ENCODE measurements around the gene TTC28. TPM values are rescaled to one million over a fixed set of nuclear protein-coding genes. Genes with fewer than 3 reads are reported as not detected.

Gene TTC28
- total RNA-seq, 1 experiment from 2014 or later = 0.24 TPM

- DNase-seq (ENCODE audit: low read depth) = no peak
Measured at GRCh38 chr22:28013611-28014010, 666.0 kb downstream of the TTC28 start.

GRCh38 chr22:28012832-28013460 is 666.7 kb downstream of the TTC28 start:
- DNase-seq (ENCODE audit: low read depth) = no peak

- DNase-seq (ENCODE audit: low read depth) = peak; percentile 69
Measured at GRCh38 chr22:28009272-28009827, 670.3 kb downstream of the TTC28 start.

DNA sequence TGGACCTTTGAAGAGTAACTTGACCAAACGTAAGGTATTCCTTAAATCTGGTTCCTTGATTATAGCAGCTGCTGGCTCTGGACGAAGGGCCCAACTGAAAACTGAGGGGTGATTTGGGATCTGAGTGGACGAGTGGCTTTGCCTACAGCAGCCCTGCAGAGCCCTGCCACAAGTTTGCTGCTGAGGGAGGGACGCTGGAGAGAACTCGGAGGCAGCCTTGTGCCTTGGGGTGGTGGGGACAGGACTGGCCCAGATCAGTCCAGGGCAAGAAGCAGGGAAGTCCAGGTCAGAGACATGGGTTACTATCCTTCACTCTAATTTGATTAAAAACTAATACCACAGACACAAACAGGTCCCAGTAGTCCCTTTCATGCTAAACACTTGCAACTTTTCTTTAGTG is 671.0 kb downstream of the TTC28 start:
- DNase-seq (ENCODE audit: low read depth) = no peak

DNA sequence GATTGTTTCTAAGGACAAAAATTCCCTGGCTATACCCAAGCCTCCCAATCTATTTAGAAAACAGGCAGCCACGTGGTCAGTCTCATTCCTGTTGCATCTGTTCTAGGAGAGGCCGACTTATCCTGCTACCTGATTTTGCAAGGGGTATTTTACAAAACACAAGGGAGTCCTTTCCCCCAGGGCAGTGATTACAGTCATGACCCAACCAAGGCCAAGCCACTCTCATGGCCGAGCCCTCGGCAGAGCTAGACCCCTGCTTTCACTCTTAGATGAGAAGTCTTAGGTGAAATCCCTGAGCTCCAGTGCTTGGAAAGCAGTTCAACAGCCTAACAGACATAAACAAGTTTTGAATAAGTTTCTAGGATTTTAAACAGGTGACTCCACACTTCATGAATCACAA is 671.6 kb downstream of the TTC28 start:
- DNase-seq (ENCODE audit: low read depth) = no peak

DNA sequence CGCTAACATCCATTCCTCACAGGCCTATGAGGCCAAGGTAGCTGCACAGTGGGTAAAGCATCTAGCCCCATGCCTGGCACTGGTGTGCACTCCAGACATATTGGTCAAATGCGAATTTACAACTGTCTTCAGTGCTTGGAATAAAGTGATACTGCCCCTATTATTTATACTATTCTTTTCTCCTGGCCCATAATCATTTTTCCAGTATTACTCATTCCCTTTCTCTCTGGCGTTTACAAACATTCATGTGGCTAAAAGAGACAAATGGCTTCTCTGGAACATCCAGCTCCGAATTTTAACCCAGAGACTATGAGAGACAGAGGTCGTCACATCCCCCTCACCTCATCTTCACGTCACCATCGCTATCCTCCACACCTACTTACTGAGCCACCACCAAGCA is 673.4 kb downstream of the TTC28 start:
- no peak for DNase-seq (ENCODE audit: low read depth)

DNA sequence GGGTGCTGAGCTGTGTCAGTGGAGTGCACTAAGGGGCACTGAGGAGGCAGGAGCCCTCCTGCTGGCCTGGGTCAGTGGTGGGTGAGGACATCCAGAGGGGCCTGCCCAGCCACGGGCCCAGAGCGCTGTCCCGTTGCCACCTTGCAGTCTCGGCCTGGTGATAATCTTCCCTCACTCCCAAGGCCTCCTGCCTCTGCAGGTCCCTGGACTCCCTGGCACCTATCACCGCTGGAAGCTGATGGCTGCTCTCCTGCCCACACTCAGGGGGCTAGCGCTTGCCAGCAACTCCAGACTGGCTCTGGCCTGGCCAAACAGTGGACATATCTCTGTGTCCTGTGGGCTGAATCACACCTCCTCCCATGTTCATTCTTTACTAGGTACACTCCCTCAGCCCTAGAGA is 674.1 kb downstream of the TTC28 start:
- no peak for DNase-seq (ENCODE audit: low read depth)

DNA sequence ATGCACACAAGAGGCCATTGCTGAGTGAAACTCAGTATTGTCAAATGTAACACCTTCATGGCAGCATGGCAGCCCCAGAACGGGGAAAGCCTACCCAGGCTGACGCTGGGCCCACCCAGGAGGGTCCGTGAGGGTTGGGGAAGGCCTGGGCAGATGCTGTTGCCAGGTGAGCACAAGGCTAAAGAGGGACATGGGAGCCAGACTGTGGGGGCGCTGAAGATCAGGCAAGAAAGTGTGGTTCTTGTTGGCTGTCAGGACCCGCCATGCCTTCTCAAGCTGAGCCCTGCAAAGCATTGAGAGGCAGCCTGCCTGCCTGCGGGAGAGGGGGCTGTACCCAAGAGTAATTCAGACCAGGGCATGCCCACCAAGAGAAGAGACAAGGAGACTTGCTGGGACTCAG is 675.6 kb downstream of the TTC28 start:
- DNase-seq (ENCODE audit: low read depth) = no peak

- no peak for DNase-seq (ENCODE audit: low read depth)
Measured at GRCh38 chr22:28002863-28003565, 676.6 kb downstream of the TTC28 start.

DNA sequence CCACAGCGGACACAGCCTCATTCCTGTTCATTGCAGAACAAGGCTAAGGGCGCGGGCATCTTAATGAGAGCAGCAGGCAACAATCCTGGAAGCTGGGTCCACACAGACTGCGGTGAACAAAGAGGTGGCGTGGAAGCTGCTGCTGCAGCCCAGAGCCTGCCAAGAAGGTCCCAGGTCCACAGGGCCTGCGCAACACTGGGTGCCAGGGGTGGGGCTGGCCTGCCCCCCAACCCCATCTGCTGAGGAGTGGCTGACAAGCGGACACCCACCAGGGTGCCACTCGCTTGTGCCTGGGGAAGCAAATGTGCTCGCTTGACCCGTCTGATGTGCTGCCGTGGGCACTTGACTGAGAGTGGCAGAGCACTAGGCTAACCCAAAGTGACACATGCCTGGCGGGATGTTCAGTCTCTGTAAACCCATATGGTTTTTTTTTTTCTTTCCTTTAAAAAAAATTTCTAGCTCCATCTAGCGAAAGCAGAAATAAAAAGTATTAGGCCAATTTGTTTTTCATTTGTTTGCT is 677.4 kb downstream of the TTC28 start:
- DNase-seq (ENCODE audit: low read depth) = peak; percentile 38

DNA sequence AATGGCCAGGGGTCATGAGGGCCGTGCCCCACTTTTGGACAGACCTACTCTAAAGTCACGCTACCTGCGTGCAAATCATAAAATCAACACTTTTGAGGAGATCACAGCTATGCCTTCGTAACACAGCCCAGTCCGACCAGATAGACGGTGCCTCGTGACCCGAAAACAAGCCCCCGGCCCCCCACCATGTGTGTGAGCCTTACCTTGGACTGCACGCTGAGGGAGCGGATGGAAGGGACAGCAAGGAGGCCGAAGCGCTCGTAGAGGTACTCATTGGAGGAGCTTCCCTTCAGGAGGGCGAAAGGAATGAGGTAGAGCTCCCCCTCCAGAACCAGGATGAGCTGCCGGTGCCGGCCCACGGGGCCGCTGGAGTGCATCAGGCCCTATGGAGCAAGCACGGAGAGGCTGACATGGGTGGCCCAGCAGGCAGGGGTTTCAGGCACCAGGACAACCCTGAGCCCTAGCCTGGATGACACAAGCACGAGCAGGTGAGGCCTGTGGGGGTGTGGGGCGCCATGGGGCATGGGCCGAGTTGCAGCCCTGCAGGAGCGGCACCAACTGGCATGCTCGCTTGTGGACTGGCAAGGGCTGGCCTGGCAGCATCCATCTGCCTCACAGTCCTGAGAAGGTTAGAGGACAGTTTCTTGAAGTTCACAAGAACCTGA is 678.3 kb downstream of the TTC28 start:
- no peak for DNase-seq (ENCODE audit: low read depth)

- DNase-seq (ENCODE audit: low read depth) = no peak
Measured at GRCh38 chr22:28000361-28000760, 679.3 kb downstream of the TTC28 start.

- DNase-seq (ENCODE audit: low read depth) = no peak
Measured at GRCh38 chr22:27999876-28000275, 679.8 kb downstream of the TTC28 start.

- DNase-seq (ENCODE audit: low read depth) = no peak
Measured at GRCh38 chr22:27998511-27999410, 680.9 kb downstream of the TTC28 start.

GRCh38 chr22:27997538-27997937 is 682.1 kb downstream of the TTC28 start:
- no peak for DNase-seq (ENCODE audit: low read depth)

DNA sequence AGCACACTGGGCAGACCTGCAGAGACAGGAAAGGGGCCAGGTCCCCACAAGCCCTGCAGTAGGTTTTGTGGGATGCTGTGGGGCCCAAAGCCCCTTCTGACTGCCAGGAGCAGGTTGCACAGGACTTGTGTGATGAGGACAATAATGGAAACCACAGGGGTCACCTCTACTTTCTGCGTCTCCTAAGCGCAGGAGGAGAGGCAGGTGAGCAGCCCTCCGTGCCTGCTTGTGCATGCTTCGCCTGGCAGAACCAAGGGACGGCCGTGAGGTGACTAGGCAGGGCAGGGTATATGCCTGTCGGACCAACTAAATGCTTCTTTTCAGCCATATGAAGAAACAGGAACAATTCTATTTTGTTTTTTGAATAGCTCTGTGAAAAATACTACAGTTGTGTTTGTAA is 682.7 kb downstream of the TTC28 start:
- no peak for DNase-seq (ENCODE audit: low read depth)

DNA sequence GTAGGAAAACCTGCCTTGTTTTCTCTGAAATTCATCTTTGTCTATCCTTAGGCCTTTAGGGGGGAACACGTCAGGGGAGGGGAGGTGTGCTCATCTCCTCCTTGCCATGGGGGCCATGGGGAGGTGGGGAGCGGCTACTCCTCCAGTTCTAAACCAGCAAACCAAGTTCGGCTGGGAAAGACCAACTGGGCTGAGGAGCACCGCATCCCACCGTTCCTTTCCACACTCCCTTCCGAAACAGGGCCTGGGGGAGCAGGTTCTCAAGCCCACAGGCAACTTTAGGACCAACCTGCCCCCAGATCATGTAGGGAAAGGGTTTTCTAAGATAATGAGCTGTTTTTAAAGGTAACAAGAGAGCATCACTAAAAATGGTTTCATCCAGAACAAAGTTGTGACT is 683.1 kb downstream of the TTC28 start:
- DNase-seq (ENCODE audit: low read depth) = no peak

DNA sequence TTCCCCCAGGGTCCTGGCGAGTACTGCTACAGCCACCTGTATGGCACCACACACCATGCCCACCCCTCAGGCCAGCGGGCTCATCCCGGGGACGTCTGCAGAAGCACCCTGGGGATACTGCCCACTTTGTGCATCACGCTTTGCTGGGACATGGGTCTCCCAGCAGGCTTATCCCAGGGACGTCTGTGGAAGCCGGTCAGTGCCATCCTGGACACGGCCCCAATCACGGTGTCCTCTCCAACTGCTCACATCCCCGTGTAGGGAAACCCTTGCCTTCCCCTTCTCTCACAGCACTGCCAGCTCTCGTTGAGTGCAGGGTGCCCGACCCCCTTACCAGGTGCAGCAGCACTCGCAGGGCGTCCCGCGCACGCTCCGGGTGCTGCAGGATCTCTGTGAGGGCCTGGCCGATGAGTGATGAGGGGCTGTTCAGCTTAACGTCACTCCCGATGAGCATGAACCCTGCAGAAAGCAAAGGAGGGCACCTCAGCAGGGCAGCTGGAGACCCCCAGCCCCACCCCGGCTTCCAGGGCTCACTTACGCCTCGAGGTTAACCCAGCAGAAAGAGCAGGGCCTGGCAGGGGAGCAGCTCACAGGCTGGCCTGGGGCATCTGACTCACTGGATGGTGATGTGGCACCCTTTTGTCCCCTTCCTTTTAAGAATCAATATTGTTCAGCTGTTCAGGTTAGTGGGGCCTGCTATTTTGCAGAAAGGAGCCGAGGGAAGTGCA is 683.7 kb downstream of the TTC28 start:
- no peak for DNase-seq (ENCODE audit: low read depth)

DNA sequence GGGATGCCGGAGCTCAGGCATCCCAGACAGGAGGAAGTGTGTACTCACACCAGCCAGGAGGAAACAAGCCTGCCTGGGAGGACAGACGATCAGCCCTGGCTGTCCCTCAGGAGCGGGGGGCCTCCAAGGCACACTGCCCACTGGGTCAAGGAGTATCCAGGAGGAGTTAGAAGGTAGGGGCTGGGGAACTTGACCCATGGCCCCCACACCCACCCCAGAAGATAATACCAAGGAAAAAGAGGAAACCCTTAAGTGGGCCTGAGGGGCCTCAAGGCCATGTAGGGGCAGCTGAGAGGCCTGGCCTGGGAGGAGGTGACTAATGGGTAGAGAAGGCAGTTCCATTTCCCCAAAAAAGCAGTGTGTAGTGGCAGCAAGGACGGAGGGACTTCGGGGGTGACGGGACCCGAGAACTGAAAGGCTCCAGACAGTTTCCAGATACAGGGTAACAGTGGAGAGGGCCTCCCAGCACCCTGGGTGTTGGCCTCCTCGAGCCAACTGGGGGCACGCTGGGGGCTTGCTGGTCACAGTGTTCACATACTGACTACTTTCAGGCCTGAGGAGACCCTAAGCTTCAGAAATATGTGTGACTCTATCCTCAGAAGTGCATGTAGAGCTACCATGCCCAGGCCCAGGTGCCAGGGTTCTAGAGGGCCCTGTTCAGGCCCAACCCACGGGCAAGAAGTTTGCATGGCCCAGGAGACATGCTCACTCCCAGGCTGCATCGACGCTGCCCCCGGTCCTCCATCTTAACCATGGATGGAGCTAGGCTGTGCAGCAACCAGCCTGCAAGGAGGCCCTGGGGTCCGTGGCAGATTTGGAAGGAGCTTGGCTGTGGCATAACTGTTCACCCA is 684.9 kb downstream of the TTC28 start:
- DNase-seq (ENCODE audit: low read depth) = no peak

All from HT1080 (cell line).